KMS-11 (cell line): Measurements from ENCODE around the gene SMCO3.

Source experiments
- H2AFZ ChIP-seq: fragments of 200-600 bp; sonication (generic); 2 replicates; pipeline ENCODE4 v1.6.1; 2016; ENCODE audit warnings: antibody characterized with exemption, mixed run types, low read depth
- H3K27ac ChIP-seq: fragments of 200-600 bp; sonication (generic); 2 replicates; pipeline ENCODE4 v1.6.1; 2016; ENCODE audit warnings: mild to moderate bottlenecking, mixed run types
- H3K27me3 ChIP-seq: fragments of 200-600 bp; sonication (generic); 2 replicates; pipeline ENCODE4 v1.6.1; 2017; ENCODE audit warnings: mild to moderate bottlenecking, low read depth, mixed run types, moderate library complexity; ENCODE audit not compliant: insufficient read depth
- H3K36me3 ChIP-seq: fragments of 200-600 bp; sonication (generic); 2 replicates; pipeline ENCODE4 v1.6.1; 2017; ENCODE audit warnings: mild to moderate bottlenecking, mixed run types; ENCODE audit not compliant: insufficient read depth
- H3K4me1 ChIP-seq: fragments of 200-600 bp; sonication (generic); 2 replicates; pipeline ENCODE4 v1.6.1; 2016; ENCODE audit warnings: mild to moderate bottlenecking, low read depth, mixed run types; ENCODE audit not compliant: poor library complexity, severe bottlenecking
- H3K4me2 ChIP-seq: fragments of 200-600 bp; sonication (generic); 2 replicates; pipeline ENCODE4 v1.7.0; 2016; ENCODE audit warnings: mild to moderate bottlenecking, mixed run types
- H3K4me3 ChIP-seq: fragments of 200-600 bp; sonication (generic); IDR thresholded peaks from 2 replicates; pipeline ENCODE4 v1.6.1; 2017; ENCODE audit warnings: low read depth, low read length, mixed read lengths; ENCODE audit not compliant: insufficient read depth
- H3K79me2 ChIP-seq: fragments of 200-600 bp; sonication (generic); 2 replicates; pipeline ENCODE4 v1.6.1; 2016; ENCODE audit warnings: low read depth, mixed run types; ENCODE audit not compliant: insufficient read depth
- H3K9ac ChIP-seq: fragments of 200-600 bp; sonication (generic); 2 replicates; pipeline ENCODE4 v1.6.1; 2016; ENCODE audit warnings: mild to moderate bottlenecking, mixed run types
- H4K20me1 ChIP-seq: fragments of 200-600 bp; sonication (generic); 2 replicates; pipeline ENCODE4 v1.6.1; 2016; ENCODE audit warnings: mild to moderate bottlenecking, mixed run types; ENCODE audit not compliant: insufficient read depth
- TF ChIP-seq, protein P1 (sequence below): fragments of 200-600 bp; sonication (generic); conservative IDR thresholded peaks from 2 replicates; pipeline ENCODE4 v1.6.1; 2017; ENCODE audit warnings: low read depth, mild to moderate bottlenecking, antibody characterized with exemption, low read length, moderate library complexity, mixed read lengths

SMCO3 gene

DNA sequence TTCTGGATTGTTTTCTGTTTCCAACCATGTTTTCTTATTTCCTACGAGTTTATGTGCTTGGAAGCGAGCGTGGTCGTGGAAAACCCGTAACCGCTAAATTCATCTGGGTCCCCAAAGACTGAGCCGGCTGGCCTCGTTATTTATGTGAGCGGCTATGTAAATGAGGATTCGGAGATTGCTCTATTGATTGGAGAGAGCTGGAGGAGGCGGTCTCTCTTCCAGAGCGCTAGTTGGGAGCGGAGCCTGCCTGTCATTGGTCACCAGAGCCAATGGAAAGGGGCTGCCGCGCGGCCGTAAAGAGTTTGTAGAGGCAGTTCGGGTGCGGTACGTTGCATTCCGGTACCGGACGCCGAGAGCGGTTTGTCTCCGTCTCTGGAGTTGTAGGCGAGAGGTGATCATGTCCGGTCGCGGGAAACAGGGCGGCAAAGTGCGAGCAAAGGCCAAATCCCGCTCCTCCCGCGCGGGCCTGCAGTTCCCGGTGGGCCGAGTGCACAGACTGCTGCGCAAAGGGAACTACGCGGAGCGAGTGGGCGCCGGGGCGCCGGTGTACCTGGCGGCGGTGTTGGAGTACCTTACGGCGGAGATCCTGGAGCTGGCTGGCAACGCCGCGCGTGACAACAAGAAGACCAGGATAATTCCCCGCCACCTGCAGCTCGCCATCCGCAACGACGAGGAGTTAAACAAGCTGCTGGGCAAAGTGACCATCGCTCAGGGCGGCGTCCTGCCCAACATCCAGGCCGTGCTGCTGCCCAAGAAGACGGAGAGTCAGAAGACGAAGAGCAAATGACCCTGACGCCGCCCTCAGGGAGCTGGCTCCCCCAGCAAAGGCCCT lies 39.7 kb downstream of the SMCO3 start:
- Histone ChIP-seq H3K4me3 (no peak overlapping the region), H3K79me2 (0 out of 2 replicates have a peak, but pooled peaks cover 3% of the 10 kb centered on the region), H3K27ac (no peak overlapping the region), H4K20me1 (no peaks in the 10 kb centered on the region), H2AFZ (no peak overlapping the region), H3K9ac (no peak overlapping the region), H3K4me2 (no peak overlapping the region), H3K27me3 (no peaks in the 10 kb centered on the region), H3K36me3 (no peaks in the 10 kb centered on the region), H3K4me1 (peaks cover 7% of the 10 kb centered on the region)
- TF ChIP-seq, protein P1, sequence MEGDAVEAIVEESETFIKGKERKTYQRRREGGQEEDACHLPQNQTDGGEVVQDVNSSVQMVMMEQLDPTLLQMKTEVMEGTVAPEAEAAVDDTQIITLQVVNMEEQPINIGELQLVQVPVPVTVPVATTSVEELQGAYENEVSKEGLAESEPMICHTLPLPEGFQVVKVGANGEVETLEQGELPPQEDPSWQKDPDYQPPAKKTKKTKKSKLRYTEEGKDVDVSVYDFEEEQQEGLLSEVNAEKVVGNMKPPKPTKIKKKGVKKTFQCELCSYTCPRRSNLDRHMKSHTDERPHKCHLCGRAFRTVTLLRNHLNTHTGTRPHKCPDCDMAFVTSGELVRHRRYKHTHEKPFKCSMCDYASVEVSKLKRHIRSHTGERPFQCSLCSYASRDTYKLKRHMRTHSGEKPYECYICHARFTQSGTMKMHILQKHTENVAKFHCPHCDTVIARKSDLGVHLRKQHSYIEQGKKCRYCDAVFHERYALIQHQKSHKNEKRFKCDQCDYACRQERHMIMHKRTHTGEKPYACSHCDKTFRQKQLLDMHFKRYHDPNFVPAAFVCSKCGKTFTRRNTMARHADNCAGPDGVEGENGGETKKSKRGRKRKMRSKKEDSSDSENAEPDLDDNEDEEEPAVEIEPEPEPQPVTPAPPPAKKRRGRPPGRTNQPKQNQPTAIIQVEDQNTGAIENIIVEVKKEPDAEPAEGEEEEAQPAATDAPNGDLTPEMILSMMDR = no peak

- Histone ChIP-seq H3K9ac (no peak overlapping the region), H3K4me3 (no peak overlapping the region), H3K4me2 (no peak overlapping the region), H3K27ac (no peak overlapping the region), H3K36me3 (no peaks in the 10 kb centered on the region), H3K27me3 (no peaks in the 10 kb centered on the region), H4K20me1 (no peaks in the 10 kb centered on the region), H2AFZ (no peak overlapping the region), H3K79me2 (peaks cover 9% of the 10 kb centered on the region; the same call in 1 of the 2 replicates), H3K4me1 (peaks cover 13% of the 10 kb centered on the region)
- TF ChIP-seq, protein P1 = no peak
These were observed 40.3 kb downstream of the SMCO3 start for GRCh38 chr12:14773685-14774073.

DNA sequence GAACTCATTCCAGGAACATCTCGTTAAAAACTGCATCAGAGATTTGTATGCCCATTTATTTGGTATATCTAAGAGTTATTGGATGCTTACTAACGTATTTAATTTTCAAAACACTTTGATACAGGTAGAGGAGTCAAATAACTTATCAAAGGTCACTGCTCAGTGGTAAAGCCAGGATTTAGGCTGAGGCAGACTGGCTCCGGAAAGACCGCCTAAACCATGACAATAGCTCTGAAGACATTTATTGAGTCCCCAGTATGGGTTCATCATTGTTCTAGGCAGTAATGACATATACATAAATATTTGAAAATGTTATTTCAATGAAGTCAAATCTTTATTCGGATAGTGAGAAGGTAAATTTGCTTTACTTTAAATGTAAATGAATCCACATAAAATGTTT lies 41.0 kb downstream of the SMCO3 start:
- Histone ChIP-seq H3K4me2 (no peak overlapping the region), H2AFZ (no peak overlapping the region), H3K4me1 (peaks cover 19% of the 10 kb centered on the region), H3K4me3 (no peak overlapping the region), H3K27ac (no peak overlapping the region), H3K9ac (no peak overlapping the region), H4K20me1 (no peaks in the 10 kb centered on the region), H3K27me3 (no peaks in the 10 kb centered on the region), H3K36me3 (no peaks in the 10 kb centered on the region), H3K79me2 (peaks cover 15% of the 10 kb centered on the region; the same call in 1 of the 2 replicates)
- TF ChIP-seq, protein P1 = no peak

DNA sequence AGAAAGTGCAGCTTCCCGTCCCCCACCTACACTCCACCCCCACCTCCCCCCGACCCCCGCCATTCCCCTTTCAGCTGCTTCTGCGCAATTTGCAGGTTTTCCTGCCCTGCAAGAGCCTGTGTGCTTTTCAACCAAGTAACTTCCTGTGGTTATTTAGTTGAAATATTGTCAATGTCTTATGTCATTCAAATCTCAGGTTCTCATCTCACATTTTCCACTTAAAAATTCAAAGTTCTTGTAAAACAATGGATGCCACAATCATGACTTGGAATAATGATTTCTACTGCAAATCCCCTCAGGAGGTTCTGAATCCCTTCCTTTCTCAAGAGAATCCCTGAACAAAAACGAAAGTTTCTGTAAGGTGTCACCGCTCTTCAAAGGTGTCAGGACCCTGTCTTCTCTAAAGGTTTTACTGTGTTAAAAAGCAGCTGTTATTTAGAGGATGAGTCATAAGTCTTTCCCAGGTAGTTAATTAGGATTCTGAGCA lies 42.3 kb downstream of the SMCO3 start:
- Histone ChIP-seq H3K36me3 (no peaks in the 10 kb centered on the region), H3K9ac (peak overlapping the region; percentile 97), H4K20me1 (no peaks in the 10 kb centered on the region), H3K4me3 (no peak overlapping the region), H2AFZ (peak overlapping the region; percentile 81), H3K27me3 (no peaks in the 10 kb centered on the region), H3K27ac (peak overlapping the region; percentile 98), H3K4me2 (peak overlapping the region; percentile 90), H3K4me1 (peaks cover 19% of the 10 kb centered on the region), H3K79me2 (peaks cover 15% of the 10 kb centered on the region; the same call in 1 of the 2 replicates)
- TF ChIP-seq, protein P1 = no peak
